GM18505 (cell line): ENCODE data around the gene SYTL5.

Source experiments
- ATAC-seq: cut with Tn5 transposase; IDR thresholded peaks from one replicate; pipeline ENCODE4 v1.9.1; 2021; ENCODE audit not compliant: unreplicated experiment
- POLR2A ChIP-seq: IDR thresholded peaks from 4 replicates; pipeline ENCODE4 v1.6.1; 2011; ENCODE audit warnings: borderline replicate concordance; ENCODE audit not compliant: insufficient read depth, insufficient read length; ENCODE audit errors: extremely low read depth

Gene SYTL5

GRCh38 chrX:38116706-38117105 lies 110.4 kb downstream of the SYTL5 start:
- ATAC-seq = no peak
- no peak for TF ChIP-seq POLR2A

- no peak for TF ChIP-seq POLR2A
Observed at GRCh38 chrX:38117485-38117884, 111.1 kb downstream of the SYTL5 start.

GRCh38 chrX:38124000-38124399 lies 117.6 kb downstream of the SYTL5 start:
- no peak for TF ChIP-seq POLR2A
- ATAC-seq = no peak

More at GRCh38 chrX:38117485-38117884, 111.1 kb downstream of the SYTL5 start:
- no peak for ATAC-seq

GRCh38 chrX:38126179-38126578 lies 119.8 kb downstream of the SYTL5 start:
- ATAC-seq = no peak
- TF ChIP-seq POLR2A = no peak

- TF ChIP-seq POLR2A = no peak
- no peak for ATAC-seq
Observed at GRCh38 chrX:38127961-38128360, 121.6 kb downstream of the SYTL5 start.

GRCh38 chrX:38129366-38129765 lies 123.0 kb downstream of the SYTL5 start:
- no peak for TF ChIP-seq POLR2A
- no peak for ATAC-seq

GRCh38 chrX:38138157-38138891 lies 132.0 kb downstream of the SYTL5 start:
- no peak for ATAC-seq

GRCh38 chrX:38138900-38139299 lies 132.5 kb downstream of the SYTL5 start:
- TF ChIP-seq POLR2A = no peak
- ATAC-seq = no peak

More at GRCh38 chrX:38138157-38138891, 132.0 kb downstream of the SYTL5 start:
- TF ChIP-seq POLR2A = no peak

- TF ChIP-seq POLR2A = no peak
- no peak for ATAC-seq
Observed at GRCh38 chrX:38142610-38143009, 136.3 kb downstream of the SYTL5 start.

GRCh38 chrX:38149016-38149415 lies 142.7 kb downstream of the SYTL5 start:
- no peak for TF ChIP-seq POLR2A
- ATAC-seq = no peak

- TF ChIP-seq POLR2A = no peak
- ATAC-seq = no peak
Observed at GRCh38 chrX:38150993-38151392, 144.6 kb downstream of the SYTL5 start.

- no peak for TF ChIP-seq POLR2A
- no peak for ATAC-seq
Observed at GRCh38 chrX:38151441-38151840, 145.1 kb downstream of the SYTL5 start.

- no peak for ATAC-seq
- TF ChIP-seq POLR2A = no peak
Observed at GRCh38 chrX:38154340-38154739, 148.0 kb downstream of the SYTL5 start.

- ATAC-seq = no peak
- TF ChIP-seq POLR2A = no peak
Observed at GRCh38 chrX:38154818-38155217, 148.5 kb downstream of the SYTL5 start.
